IMR-90 (cell line): ENCODE measurements around the gene AP3D1. TPM values are rescaled to one million over a fixed set of nuclear protein-coding genes. Genes with fewer than 3 reads are reported as not detected.
A peak's percentile ranks its signal among the peaks of the same experiment; 100 is the strongest.

Experiments
- ATAC-seq: fragments of 200-7000 bp; cut with Tn5 transposase; 2 replicates; pipeline ENCODE4 v1.9.1; 2020; ENCODE audit warnings: low read depth, mild to moderate bottlenecking, moderate library complexity
- BruUV-seq: library from RNA; stranded (reverse); fragments of 400-500 nt; replicated peaks from 2 replicates; lab custom pipeline; 2021; lab: Mats Ljungman, UMichigan
- CTCF ChIA-PET: fragments of 300-600 bp; formaldehyde crosslinking; extraction: SDS; loops from one replicate; lab custom pipeline; 2021; ENCODE audit warnings: antibody characterized with exemption; lab: Yijun Ruan, JAX
- POLR2A ChIA-PET: fragments of 300-600 bp; sonication (Branson Sonifier 250); formaldehyde crosslinking; loops from one replicate; lab custom pipeline; 2022; ENCODE audit warnings: antibody characterized with exemption; ENCODE audit not compliant: unreplicated experiment; lab: Charles Lee
- DNase-seq: peaks from one replicate; pipeline ENCODE4 v3.0.0; 2013
- H2AFZ ChIP-seq: replicated peaks from 2 replicates; pipeline ENCODE3; 2013; ENCODE audit warnings: low read length, mild to moderate bottlenecking; ENCODE audit not compliant: poor library complexity
- H2AK5ac ChIP-seq: 2 replicates; pipeline ENCODE4 v1.6.1; 2013; ENCODE audit warnings: low read depth, low read length, inconsistent platforms
- H2AK9ac ChIP-seq: replicated peaks from 2 replicates; pipeline ENCODE3; 2013; ENCODE audit warnings: mild to moderate bottlenecking, low read depth, low read length, moderate library complexity; ENCODE audit not compliant: poor library complexity
- H2BK120ac ChIP-seq: 2 replicates; pipeline ENCODE4 v1.6.1; 2013; ENCODE audit warnings: low read depth, low read length, inconsistent platforms
- H2BK15ac ChIP-seq: 3 replicates; pipeline ENCODE4 v1.6.1; 2013; ENCODE audit warnings: low read depth, low read length, inconsistent platforms
- H2BK20ac ChIP-seq: 2 replicates; pipeline ENCODE4 v1.6.1; 2013; ENCODE audit warnings: low read depth, mild to moderate bottlenecking, inconsistent platforms, low read length, moderate library complexity
- H2BK5ac ChIP-seq: 2 replicates; pipeline ENCODE4 v1.6.1; 2013; ENCODE audit warnings: mild to moderate bottlenecking, low read depth, low read length, inconsistent platforms; ENCODE audit not compliant: poor library complexity, severe bottlenecking
- H3K14ac ChIP-seq: replicated peaks from 2 replicates; pipeline ENCODE4 v1.6.1; 2013; ENCODE audit warnings: low read depth, low read length, inconsistent platforms
- H3K18ac ChIP-seq: 2 replicates; pipeline ENCODE4 v1.6.1; 2013; ENCODE audit warnings: low read depth, low read length, control low read depth
- H3K23ac ChIP-seq: 2 replicates; pipeline ENCODE4 v1.6.1; 2013; ENCODE audit warnings: low read depth, low read length, inconsistent platforms
- H3K27ac ChIP-seq: 2 replicates; pipeline ENCODE4 v1.5.1; 2013; ENCODE audit warnings: mild to moderate bottlenecking, control low read depth, low read length; ENCODE audit not compliant: insufficient read depth
- H3K27me3 ChIP-seq: 2 replicates; pipeline ENCODE4 v1.6.1; 2013; ENCODE audit warnings: low read length; ENCODE audit not compliant: control insufficient read depth, insufficient read depth
- H3K36me3 ChIP-seq: 2 replicates; pipeline ENCODE4 v1.6.1; 2013; ENCODE audit warnings: low read length, mixed read lengths; ENCODE audit not compliant: control insufficient read depth, insufficient read depth
- H3K4ac ChIP-seq: 2 replicates; pipeline ENCODE4 v1.6.1; 2013; ENCODE audit warnings: low read depth, low read length, inconsistent platforms
- H3K4me1 ChIP-seq: 2 replicates; pipeline ENCODE4 v1.6.1; 2013; ENCODE audit warnings: low read length, mixed read lengths; ENCODE audit not compliant: control insufficient read depth, insufficient read depth
- H3K4me2 ChIP-seq: 2 replicates; pipeline ENCODE4 v1.6.1; 2013; ENCODE audit warnings: low read depth, mild to moderate bottlenecking, control low read depth, low read length, moderate library complexity
- H3K4me3 ChIP-seq: 2 replicates; pipeline ENCODE4 v1.5.1; 2013; ENCODE audit warnings: low read depth, mild to moderate bottlenecking, control low read depth, low read length, moderate library complexity; ENCODE audit not compliant: insufficient read depth
- H3K56ac ChIP-seq: 2 replicates; pipeline ENCODE4 v1.6.1; 2013; ENCODE audit warnings: low read length, inconsistent platforms; ENCODE audit not compliant: insufficient read depth; ENCODE audit errors: extremely low read depth
- H3K79me1 ChIP-seq, 2 experiments: 2 replicates each; pipeline ENCODE4 v1.6.1; 2013; ENCODE audit warnings: low read length in 2 of 2, inconsistent platforms in 1 of 2, low read depth in 1 of 2
- H3K9ac ChIP-seq: 2 replicates; pipeline ENCODE4 v1.6.1; 2013; ENCODE audit warnings: low read depth, low read length, control low read depth
- H3K9me1 ChIP-seq: 2 replicates; pipeline ENCODE4 v1.6.1; 2013; ENCODE audit warnings: low read length, inconsistent platforms; ENCODE audit not compliant: insufficient read depth
- H3K9me3 ChIP-seq: 2 replicates; pipeline ENCODE4 v1.6.1; 2013; ENCODE audit warnings: low read length; ENCODE audit not compliant: control insufficient read depth, insufficient read depth
- H4K20me1 ChIP-seq: 2 replicates; pipeline ENCODE4 v1.6.1; 2013; ENCODE audit warnings: low read length, inconsistent platforms; ENCODE audit not compliant: insufficient read depth
- H4K5ac ChIP-seq: 2 replicates; pipeline ENCODE4 v1.6.1; 2013; ENCODE audit warnings: mild to moderate bottlenecking, low read depth, low read length, control low read depth
- H4K8ac ChIP-seq, 2 experiments: 2 replicates each; pipeline ENCODE4 v1.6.1; 2013; ENCODE audit warnings: low read depth in 2 of 2, low read length in 2 of 2, control low read depth in 1 of 2, inconsistent platforms in 1 of 2
- H4K91ac ChIP-seq: 2 replicates; pipeline ENCODE4 v1.6.1; 2013; ENCODE audit warnings: low read depth, low read length, inconsistent platforms; ENCODE audit not compliant: insufficient read depth
- CHD1 ChIP-seq: IDR thresholded peaks from 2 replicates; pipeline ENCODE4 v1.6.1; 2012; ENCODE audit warnings: low read depth, low read length, improper control_type of control experiment
- FOS ChIP-seq: fragments of 150-350 bp; IDR thresholded peaks from 2 replicates; pipeline ENCODE4 v1.6.1; 2016; ENCODE audit warnings: low read depth, low read length
- MAZ ChIP-seq: IDR thresholded peaks from 2 replicates; pipeline ENCODE4 v1.6.1; 2012; ENCODE audit warnings: low read depth, mild to moderate bottlenecking, low read length, improper control_type of control experiment, moderate library complexity, borderline replicate concordance
- WGBS, 2 experiments: methylation state at CpG; one replicate each; pipeline versions ENCODE4 v1.1.5 to v1.1.7; 2013; ENCODE audit warnings: missing lambda C conversion rate in 2 of 2; ENCODE audit not compliant: insufficient read length in 1 of 2; ENCODE audit errors: extremely low coverage in 2 of 2; 5-methylcytosine and 5-hydroxymethylcytosine counted together
- dilution Hi-C: fragments of 300-500 bp; cut with HindIII; formaldehyde crosslinking; loops from one replicate; pipeline ENCODE4 v1.14.3; 2018; ENCODE audit warnings: low sequenced_read_pairs; ENCODE audit not compliant: unreplicated experiment
- in situ Hi-C: fragments of 300-500 bp; cut with MboI; formaldehyde crosslinking; loops from 3 replicates; pipeline ENCODE4 v1.14.3; 2019; ENCODE audit warnings: low sequenced_read_pairs, inconsistent platforms, mixed read lengths
- intact Hi-C: fragments of 100-400 bp; cut with micrococcal nuclease; formaldehyde crosslinking; loops from 2 replicates; pipeline ENCODE4 v1.10.0; 2022
- polyA plus RNA-seq, 3 experiments: library from polyadenylated mRNA; depleted of rRNA; stranded (reverse); fragments of >200 nt; gene quantifications; 2 replicates each; pipeline ENCODE4 v1.2.3, GENCODE V29; 2012; ENCODE audit warnings: low replicate concordance in 1 of 3
- total RNA-seq: library from RNA; depleted of rRNA; stranded (reverse); fragments of >200 nt; gene quantifications from 2 replicates; pipeline ENCODE4 v1.2.3, GENCODE V29; 2012

AP3D1 gene
- total and polyA plus RNA-seq, 2 of the 4 experiments (the other 2 are of a cell fraction): 75.3 to 129 TPM

DNA sequence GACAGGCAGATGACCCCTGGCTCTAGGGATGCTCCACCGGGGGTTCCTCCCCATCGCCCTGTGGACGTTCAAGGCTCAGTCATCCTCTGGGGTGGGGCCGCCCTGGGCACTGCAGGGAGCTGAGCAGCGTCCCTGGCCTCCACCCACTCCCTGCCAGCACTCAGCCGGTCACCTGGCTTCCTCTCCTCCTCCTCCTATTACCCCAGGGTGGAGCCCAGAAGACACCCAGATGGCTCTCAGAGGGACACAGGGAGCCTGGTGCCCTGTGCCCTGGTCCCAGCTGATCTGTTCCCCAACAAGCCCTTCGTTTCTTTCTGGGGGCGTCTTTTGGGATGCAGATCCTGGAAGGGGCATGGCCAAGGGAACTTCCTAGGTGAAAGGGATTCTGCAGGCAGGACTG, 96.6 kb downstream of the AP3D1 start:
- no peak overlapping the region for H3K27ac ChIP-seq
- ATAC-seq (no peak), DNase-seq (no peak)
- no peaks in the 10 kb centered on the region for H3K27me3 ChIP-seq
- ChIA-PET CTCF (no interaction called here), POLR2A (no interaction called here)
- in situ Hi-C loops (no loop called here), intact Hi-C loops (no loop called here), dilution Hi-C loops (no loop called here)
- H3K4me2 ChIP-seq: no peak overlapping the region
- H3K4me3 ChIP-seq: no peak overlapping the region
- H3K4me1 ChIP-seq: peaks cover 21% of the 10 kb centered on the region
- no peak for TF ChIP-seq MAZ
- TF ChIP-seq FOS: no peak
- no peak for TF ChIP-seq CHD1
- WGBS, 2 experiments: no CpG with 5 or more reads among the region's 8 CpGs
- H2BK15ac ChIP-seq: no peak overlapping the region
- no peak overlapping the region for H3K14ac ChIP-seq
- no peak overlapping the region for H2BK5ac ChIP-seq
- peak overlapping the region; percentile 42 for H2AK9ac ChIP-seq
- 0 out of 2 replicates have a peak overlapping the region, but pooled peaks have one; percentile 33 for H2BK20ac ChIP-seq
- no peak overlapping the region for H3K4ac ChIP-seq
- H2AFZ ChIP-seq: no peak overlapping the region
- H2AK5ac ChIP-seq: peak overlapping the region; percentile 78
- no peaks in the 10 kb centered on the region for H3K9me3 ChIP-seq
- H4K20me1 ChIP-seq: peaks cover 7% of the 10 kb centered on the region
- H3K36me3 ChIP-seq: no peaks in the 10 kb centered on the region
- no peak overlapping the region for H4K91ac ChIP-seq
- H3K9me1 ChIP-seq: peaks cover 12% of the 10 kb centered on the region
- no peak overlapping the region for H3K56ac ChIP-seq
- BruUV-seq: no TSS peak
- H4K5ac ChIP-seq: no peak overlapping the region
- H2BK120ac ChIP-seq: no peak overlapping the region
- peaks cover 2 to 34% of the 10 kb centered on the region in 2 experiments; a peak in 3 of 4 replicates for H3K79me1 ChIP-seq
- no peak overlapping the region for H4K8ac ChIP-seq
- H3K23ac ChIP-seq: no peak overlapping the region
- no peak overlapping the region for H3K18ac ChIP-seq
- H3K9ac ChIP-seq: no peak overlapping the region
